Osteocyte (in vitro differentiated cells): Measurements from ENCODE around the gene GOLT1B. TPM values are rescaled to one million over a fixed set of nuclear protein-coding genes. Genes with fewer than 3 reads are reported as not detected.
A peak's percentile ranks its signal among the peaks of the same experiment; 100 is the strongest.

Experiments used
- DNase-seq: peaks from one replicate; pipeline ENCODE4 v3.0.0; 2021; ENCODE audit warnings: mixed read lengths; ENCODE audit not compliant: unreplicated experiment; ENCODE audit errors: extremely low spot score
- H3K27ac Mint-ChIP-seq: one replicate; pipeline ENCODE4 v1.8.0; 2021; ENCODE audit warnings: mild to moderate bottlenecking, mixed read lengths; ENCODE audit not compliant: unreplicated experiment
- H3K27me3 Mint-ChIP-seq: one replicate; pipeline ENCODE4 v1.8.0; 2021; ENCODE audit warnings: mixed read lengths; ENCODE audit not compliant: unreplicated experiment
- H3K36me3 Mint-ChIP-seq: one replicate; pipeline ENCODE4 v1.8.0; 2021; ENCODE audit warnings: mixed read lengths; ENCODE audit not compliant: unreplicated experiment
- H3K4me1 Mint-ChIP-seq: one replicate; pipeline ENCODE4 v1.8.0; 2021; ENCODE audit warnings: mixed read lengths; ENCODE audit not compliant: unreplicated experiment
- H3K4me3 Mint-ChIP-seq: one replicate; pipeline ENCODE4 v1.8.0; 2021; ENCODE audit warnings: mild to moderate bottlenecking, moderate library complexity, mixed read lengths; ENCODE audit not compliant: unreplicated experiment
- H3K9me3 Mint-ChIP-seq: one replicate; pipeline ENCODE4 v1.8.0; 2021; ENCODE audit warnings: mixed read lengths; ENCODE audit not compliant: unreplicated experiment
- total RNA-seq: library from RNA; stranded (reverse); gene quantifications from 2 replicates; pipeline ENCODE4 v1.2.1, GENCODE V29; 2021
- TF ChIP-seq, protein P1 (sequence below): fragments of 200-600 bp; sonication (generic); IDR thresholded peaks from 2 replicates; pipeline ENCODE4 v1.5.0; 2021; ENCODE audit warnings: antibody characterized with exemption, mild to moderate bottlenecking, moderate library complexity

The GOLT1B gene
- total RNA-seq, 1 donor from 2014 or later: 56.9 TPM

GRCh38 chr12:21518451-21518850, 16.9 kb downstream of the GOLT1B start:
- TF ChIP-seq, protein P1, sequence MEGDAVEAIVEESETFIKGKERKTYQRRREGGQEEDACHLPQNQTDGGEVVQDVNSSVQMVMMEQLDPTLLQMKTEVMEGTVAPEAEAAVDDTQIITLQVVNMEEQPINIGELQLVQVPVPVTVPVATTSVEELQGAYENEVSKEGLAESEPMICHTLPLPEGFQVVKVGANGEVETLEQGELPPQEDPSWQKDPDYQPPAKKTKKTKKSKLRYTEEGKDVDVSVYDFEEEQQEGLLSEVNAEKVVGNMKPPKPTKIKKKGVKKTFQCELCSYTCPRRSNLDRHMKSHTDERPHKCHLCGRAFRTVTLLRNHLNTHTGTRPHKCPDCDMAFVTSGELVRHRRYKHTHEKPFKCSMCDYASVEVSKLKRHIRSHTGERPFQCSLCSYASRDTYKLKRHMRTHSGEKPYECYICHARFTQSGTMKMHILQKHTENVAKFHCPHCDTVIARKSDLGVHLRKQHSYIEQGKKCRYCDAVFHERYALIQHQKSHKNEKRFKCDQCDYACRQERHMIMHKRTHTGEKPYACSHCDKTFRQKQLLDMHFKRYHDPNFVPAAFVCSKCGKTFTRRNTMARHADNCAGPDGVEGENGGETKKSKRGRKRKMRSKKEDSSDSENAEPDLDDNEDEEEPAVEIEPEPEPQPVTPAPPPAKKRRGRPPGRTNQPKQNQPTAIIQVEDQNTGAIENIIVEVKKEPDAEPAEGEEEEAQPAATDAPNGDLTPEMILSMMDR: no peak
- Mint-ChIP-seq H3K4me3 (no peak overlapping the region), H3K27ac (peak overlapping the region; percentile 51), H3K9me3 (peaks cover under 1% of the 10 kb centered on the region), H3K27me3 (no peaks in the 10 kb centered on the region), H3K4me1 (peaks cover 19% of the 10 kb centered on the region), H3K36me3 (peaks cover 19% of the 10 kb centered on the region)
- DNase-seq: no peak

GRCh38 chr12:21521541-21521940, 20.0 kb downstream of the GOLT1B start:
- H3K4me1 Mint-ChIP-seq: peaks cover 34% of the 10 kb centered on the region
- TF ChIP-seq, protein P1: no peak
- no peak overlapping the region for H3K4me3 Mint-ChIP-seq
- H3K27ac Mint-ChIP-seq: no peak overlapping the region
- peaks cover 8% of the 10 kb centered on the region for H3K36me3 Mint-ChIP-seq
- DNase-seq: no peak
- no peaks in the 10 kb centered on the region for H3K27me3 Mint-ChIP-seq
- H3K9me3 Mint-ChIP-seq: peaks cover 5% of the 10 kb centered on the region

DNA sequence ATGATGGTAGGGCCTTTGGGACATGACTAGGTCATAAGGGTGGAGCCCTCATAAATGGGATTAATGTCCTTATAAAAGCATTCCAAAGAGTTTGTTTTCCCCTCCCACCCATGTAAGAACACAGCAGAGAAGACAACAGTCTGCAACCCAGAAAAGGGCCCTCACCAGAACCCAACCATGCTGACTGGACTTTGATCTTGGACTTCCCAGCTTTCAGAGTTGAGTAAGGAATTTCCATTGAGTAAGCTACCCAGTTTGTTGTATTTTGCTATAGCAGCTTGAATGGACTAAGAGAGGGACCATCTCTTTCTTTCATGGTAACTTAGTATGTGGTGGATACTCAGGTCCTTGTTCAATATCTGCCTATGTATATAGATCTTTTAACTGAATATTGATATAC, 21.6 kb downstream of the GOLT1B start:
- TF ChIP-seq, protein P1: no peak
- Mint-ChIP-seq H3K4me1 (peaks cover 32% of the 10 kb centered on the region), H3K9me3 (peaks cover 5% of the 10 kb centered on the region), H3K36me3 (peaks cover 4% of the 10 kb centered on the region), H3K27ac (no peak overlapping the region), H3K27me3 (no peaks in the 10 kb centered on the region), H3K4me3 (no peak overlapping the region)
- no peak for DNase-seq

DNA sequence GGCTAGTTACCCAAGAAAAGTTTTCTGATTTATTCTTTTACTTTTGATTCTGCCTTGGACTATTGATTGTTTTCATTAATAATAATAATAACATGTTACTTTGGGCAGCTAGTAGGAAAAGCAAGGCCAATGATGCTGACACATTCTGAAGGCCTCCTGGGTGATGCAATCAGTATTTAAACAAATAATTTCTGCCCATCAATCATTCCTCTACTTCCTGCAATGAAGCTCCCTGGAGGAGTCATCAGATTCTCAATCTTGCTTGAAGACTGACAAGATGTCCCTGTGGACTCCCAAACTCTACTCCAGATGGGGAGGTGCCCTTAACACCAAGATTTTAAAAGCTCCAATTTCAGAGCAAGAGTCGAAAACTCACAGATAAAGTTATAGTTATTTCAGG, 24.5 kb downstream of the GOLT1B start, which contains the start of gene SPX:
TSS of gene SPX (plus strand) at position 244 of the 400 bp plus-strand sequence. CDS start 177 bp downstream, outside the sequence.
- H3K9me3 Mint-ChIP-seq: peaks cover 5% of the 10 kb centered on the region
- peaks cover 27% of the 10 kb centered on the region for H3K4me1 Mint-ChIP-seq
- no peak for DNase-seq
- peaks cover 7% of the 10 kb centered on the region for H3K36me3 Mint-ChIP-seq
- TF ChIP-seq, protein P1: no peak
- peak within 1 kb of the TSS; percentile 61 for H3K27ac Mint-ChIP-seq
- H3K4me3 Mint-ChIP-seq: peak within 1 kb of the TSS; percentile 74
- no peaks in the 10 kb centered on the region for H3K27me3 Mint-ChIP-seq

- peak overlapping the region; percentile 61 for H3K27ac Mint-ChIP-seq
- DNase-seq: no peak
- no peaks in the 10 kb centered on the region for H3K27me3 Mint-ChIP-seq
- H3K4me3 Mint-ChIP-seq: peak overlapping the region; percentile 74
- TF ChIP-seq, protein P1: no peak
- peaks cover 27% of the 10 kb centered on the region for H3K4me1 Mint-ChIP-seq
- H3K9me3 Mint-ChIP-seq: peaks cover 5% of the 10 kb centered on the region
- H3K36me3 Mint-ChIP-seq: peaks cover 7% of the 10 kb centered on the region
Observed at GRCh38 chr12:21526721-21527345, 25.2 kb downstream of the GOLT1B start.
